ENCODE results near the gene QSER1.

Gene QSER1

DNA sequence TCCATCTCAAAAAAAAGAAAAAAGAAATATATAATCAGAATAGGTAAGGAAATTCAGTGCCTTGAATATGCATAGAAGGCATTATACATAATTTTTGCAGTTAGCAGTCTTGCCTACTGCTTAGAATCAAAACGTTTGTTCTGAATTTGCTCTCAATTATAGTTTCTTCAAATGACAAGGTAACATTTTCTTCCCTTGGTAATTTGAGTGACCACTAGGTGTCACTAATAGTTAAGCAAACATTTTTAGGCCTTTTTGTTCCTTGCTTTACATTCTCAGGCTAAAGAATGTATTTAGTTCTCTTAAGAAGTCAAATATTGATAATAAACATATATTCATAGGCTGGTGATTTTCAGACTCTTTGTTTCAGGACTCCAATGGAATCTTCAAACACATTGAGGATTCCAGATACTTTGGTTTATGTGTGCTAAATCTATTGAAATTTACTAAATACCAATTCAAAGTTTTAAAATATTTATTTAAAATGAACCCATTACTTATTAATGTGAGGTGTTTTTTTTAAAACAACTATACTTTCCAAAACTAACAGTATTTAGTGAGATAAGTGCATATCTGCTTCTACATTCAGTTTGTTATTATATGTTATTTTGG is 68.0 kb downstream of the QSER1 start:
- peak; percentile 8 to 12 for DNase-seq (ENCODE audit: low read depth in 1 of 2, low spot score in 1 of 2)
- Histone ChIP-seq H3K4me3 (replicated peaks; ENCODE audit: insufficient read depth, low read length) (no peak overlapping the region), H3K27me3 (ENCODE audit: insufficient read depth, poor library complexity, severe bottlenecking) (no peaks in the 10 kb centered on the region), H3K27ac (replicated peaks) (no peak overlapping the region)
- TF ChIP-seq, protein P1, sequence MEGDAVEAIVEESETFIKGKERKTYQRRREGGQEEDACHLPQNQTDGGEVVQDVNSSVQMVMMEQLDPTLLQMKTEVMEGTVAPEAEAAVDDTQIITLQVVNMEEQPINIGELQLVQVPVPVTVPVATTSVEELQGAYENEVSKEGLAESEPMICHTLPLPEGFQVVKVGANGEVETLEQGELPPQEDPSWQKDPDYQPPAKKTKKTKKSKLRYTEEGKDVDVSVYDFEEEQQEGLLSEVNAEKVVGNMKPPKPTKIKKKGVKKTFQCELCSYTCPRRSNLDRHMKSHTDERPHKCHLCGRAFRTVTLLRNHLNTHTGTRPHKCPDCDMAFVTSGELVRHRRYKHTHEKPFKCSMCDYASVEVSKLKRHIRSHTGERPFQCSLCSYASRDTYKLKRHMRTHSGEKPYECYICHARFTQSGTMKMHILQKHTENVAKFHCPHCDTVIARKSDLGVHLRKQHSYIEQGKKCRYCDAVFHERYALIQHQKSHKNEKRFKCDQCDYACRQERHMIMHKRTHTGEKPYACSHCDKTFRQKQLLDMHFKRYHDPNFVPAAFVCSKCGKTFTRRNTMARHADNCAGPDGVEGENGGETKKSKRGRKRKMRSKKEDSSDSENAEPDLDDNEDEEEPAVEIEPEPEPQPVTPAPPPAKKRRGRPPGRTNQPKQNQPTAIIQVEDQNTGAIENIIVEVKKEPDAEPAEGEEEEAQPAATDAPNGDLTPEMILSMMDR (IDR thresholded peaks at IDR 0.05; ENCODE audit: insufficient read depth, low read length) = peak; percentile 24
- TF ChIP-seq REST (IDR thresholded peaks at IDR 0.05; ENCODE audit: insufficient replicate concordance, low read depth) = no peak
- TF ChIP-seq SPI1 (IDR thresholded peaks at IDR 0.05; ENCODE audit: borderline replicate concordance, low read depth) = no peak

DNA sequence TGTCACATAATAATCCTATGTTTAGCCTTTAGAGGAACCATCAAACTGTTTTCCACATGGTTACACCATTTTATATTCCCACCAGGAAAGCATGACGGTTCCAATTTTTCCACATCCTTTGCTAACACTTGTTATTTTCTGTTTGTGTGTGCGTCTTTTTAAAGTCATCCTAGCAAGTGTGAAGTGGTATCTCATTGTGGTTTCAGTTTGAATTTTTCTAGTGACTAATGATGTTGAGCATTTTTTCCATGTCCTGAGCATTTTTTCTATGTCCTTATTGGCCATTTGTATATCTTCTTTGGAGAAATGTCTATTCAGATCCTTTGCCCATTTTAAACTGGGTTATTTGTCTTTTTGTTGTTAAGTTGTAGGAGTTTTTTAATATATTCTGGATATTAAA is 69.4 kb downstream of the QSER1 start:
- Histone ChIP-seq H3K4me3 (replicated peaks; ENCODE audit: insufficient read depth, low read length) (no peak overlapping the region), H3K27me3 (ENCODE audit: insufficient read depth, poor library complexity, severe bottlenecking) (no peaks in the 10 kb centered on the region), H3K27ac (replicated peaks) (no peak overlapping the region)
- TF ChIP-seq SPI1 (IDR thresholded peaks at IDR 0.05; ENCODE audit: borderline replicate concordance, low read depth) (no peak), GABPA (IDR thresholded peaks at IDR 0.05; ENCODE audit: low read depth) (no peak), REST (IDR thresholded peaks at IDR 0.05; ENCODE audit: insufficient replicate concordance, low read depth) (no peak), POLR2AphosphoS5 (IDR thresholded peaks at IDR 0.05; ENCODE audit: low read depth) (no peak)
- TF ChIP-seq, protein P1 (IDR thresholded peaks at IDR 0.05; ENCODE audit: insufficient read depth, low read length) = no peak
- DNase-seq (ENCODE audit: low read depth in 1 of 2, low spot score in 1 of 2) = no peak

- Histone ChIP-seq H3K27me3 (ENCODE audit: insufficient read depth, poor library complexity, severe bottlenecking) (no peaks in the 10 kb centered on the region), H3K4me3 (replicated peaks; ENCODE audit: insufficient read depth, low read length) (no peak overlapping the region), H3K27ac (replicated peaks) (no peak overlapping the region)
- TF ChIP-seq GABPA (IDR thresholded peaks at IDR 0.05; ENCODE audit: low read depth) = no peak
- no peak for TF ChIP-seq SPI1 (IDR thresholded peaks at IDR 0.05; ENCODE audit: borderline replicate concordance, low read depth)
- TF ChIP-seq REST (IDR thresholded peaks at IDR 0.05; ENCODE audit: insufficient replicate concordance, low read depth) = no peak
- no peak for TF ChIP-seq POLR2AphosphoS5 (IDR thresholded peaks at IDR 0.05; ENCODE audit: low read depth)
- TF ChIP-seq, protein P1 (IDR thresholded peaks at IDR 0.05; ENCODE audit: insufficient read depth, low read length) = no peak
- DNase-seq (ENCODE audit: low read depth in 1 of 2, low spot score in 1 of 2) = no peak
Observed at GRCh38 chr11:32963721-32964120, 71.1 kb downstream of the QSER1 start.

Measured in HL-60 (cell line).